Dendritic cell treated with granulocyte-macrophage colony-stimulating factor and Interleukin-4, amounts not matched to agents 40 ng/mL and 50 ng/mL, for 4 days (primary cell): ENCODE data around the gene GSTM5.

ENCODE experiments used
- H3K27ac Mint-ChIP-seq: one replicate; pipeline ENCODE4 v1.8.0; 2022; ENCODE audit warnings: mild to moderate bottlenecking, mixed read lengths
- H3K27me3 Mint-ChIP-seq: one replicate; pipeline ENCODE4 v1.8.0; 2022; ENCODE audit warnings: mild to moderate bottlenecking, mixed read lengths
- H3K36me3 Mint-ChIP-seq: one replicate; pipeline ENCODE4 v1.8.0; 2022; ENCODE audit warnings: low read depth, mixed read lengths
- H3K4me1 Mint-ChIP-seq: one replicate; pipeline ENCODE4 v1.8.0; 2022; ENCODE audit warnings: low read depth, mixed read lengths
- H3K4me3 Mint-ChIP-seq: one replicate; pipeline ENCODE4 v1.8.0; 2022; ENCODE audit warnings: mild to moderate bottlenecking, moderate library complexity, mixed read lengths
- H3K9me3 Mint-ChIP-seq: one replicate; pipeline ENCODE4 v1.8.0; 2022; ENCODE audit warnings: mixed read lengths
- intact Hi-C: fragments of 100-400 bp; cut with micrococcal nuclease; formaldehyde crosslinking; loops from one replicate; pipeline ENCODE4 v1.15.0; 2022

Gene GSTM5

GRCh38 chr1:109712321-109712864, 342 bp downstream of the GSTM5 start:
- H3K27ac Mint-ChIP-seq = no peak overlapping the region
- H3K9me3 Mint-ChIP-seq = peaks cover 25% of the 10 kb centered on the region
- H3K4me1 Mint-ChIP-seq = peaks cover 9% of the 10 kb centered on the region
- peaks cover 6% of the 10 kb centered on the region for H3K36me3 Mint-ChIP-seq
- H3K27me3 Mint-ChIP-seq = peaks cover 13% of the 10 kb centered on the region
- intact Hi-C loops = no loop called here
- H3K4me3 Mint-ChIP-seq = peak overlapping the region; percentile 58

DNA sequence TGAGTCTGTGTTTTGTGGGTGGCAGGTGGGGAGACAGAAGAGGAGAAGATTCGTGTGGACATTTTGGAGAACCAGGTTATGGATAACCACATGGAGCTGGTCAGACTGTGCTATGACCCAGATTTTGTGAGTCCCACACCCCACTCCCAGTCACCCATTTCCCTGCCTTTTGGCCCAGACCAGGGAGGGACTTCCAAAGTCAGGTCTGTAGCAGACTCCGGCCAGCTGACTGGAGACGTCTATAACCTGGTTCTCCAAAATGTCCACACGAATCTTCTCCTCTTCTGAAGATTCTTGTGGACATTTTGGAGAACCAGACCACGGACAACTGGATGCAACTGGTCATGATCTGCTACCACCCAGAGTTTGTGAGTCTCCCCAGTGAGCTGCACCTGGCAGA, 1.6 kb downstream of the GSTM5 start:
- H3K9me3 Mint-ChIP-seq = peaks cover 12% of the 10 kb centered on the region
- H3K27me3 Mint-ChIP-seq = peaks cover 13% of the 10 kb centered on the region
- no peak overlapping the region for H3K4me3 Mint-ChIP-seq
- intact Hi-C loops = no loop called here
- H3K4me1 Mint-ChIP-seq = peaks cover 9% of the 10 kb centered on the region
- H3K27ac Mint-ChIP-seq = no peak overlapping the region
- H3K36me3 Mint-ChIP-seq = no peaks in the 10 kb centered on the region

- H3K4me3 Mint-ChIP-seq = no peak overlapping the region
- intact Hi-C loops = no loop called here
- no peak overlapping the region for H3K27ac Mint-ChIP-seq
- no peaks in the 10 kb centered on the region for H3K36me3 Mint-ChIP-seq
- H3K27me3 Mint-ChIP-seq = peaks cover 13% of the 10 kb centered on the region
- H3K9me3 Mint-ChIP-seq = peaks cover under 1% of the 10 kb centered on the region
- peaks cover 15% of the 10 kb centered on the region for H3K4me1 Mint-ChIP-seq
Observed at GRCh38 chr1:109714661-109715372, 2.8 kb downstream of the GSTM5 start.

GRCh38 chr1:109716121-109716520, 4.1 kb downstream of the GSTM5 start:
- peaks cover 13% of the 10 kb centered on the region for H3K27me3 Mint-ChIP-seq

GRCh38 chr1:109716570-109717090, 4.6 kb downstream of the GSTM5 start:
- peaks cover 21% of the 10 kb centered on the region for H3K4me1 Mint-ChIP-seq
- no peaks in the 10 kb centered on the region for H3K36me3 Mint-ChIP-seq
- intact Hi-C loops = no loop called here
- no peak overlapping the region for H3K4me3 Mint-ChIP-seq
- no peaks in the 10 kb centered on the region for H3K9me3 Mint-ChIP-seq
- peaks cover 12% of the 10 kb centered on the region for H3K27me3 Mint-ChIP-seq
- no peak overlapping the region for H3K27ac Mint-ChIP-seq

More at GRCh38 chr1:109716121-109716520, 4.1 kb downstream of the GSTM5 start:
- H3K4me3 Mint-ChIP-seq = no peak overlapping the region
- H3K9me3 Mint-ChIP-seq = no peaks in the 10 kb centered on the region
- peaks cover 20% of the 10 kb centered on the region for H3K4me1 Mint-ChIP-seq
- no peaks in the 10 kb centered on the region for H3K36me3 Mint-ChIP-seq
- no peak overlapping the region for H3K27ac Mint-ChIP-seq
- intact Hi-C loops = no loop called here

GRCh38 chr1:109717729-109718128, 5.7 kb downstream of the GSTM5 start:
- Mint-ChIP-seq H3K9me3 (no peaks in the 10 kb centered on the region), H3K4me1 (peaks cover 13% of the 10 kb centered on the region), H3K36me3 (no peaks in the 10 kb centered on the region), H3K27me3 (peaks cover 3% of the 10 kb centered on the region), H3K4me3 (no peak overlapping the region), H3K27ac (no peak overlapping the region)
- intact Hi-C loops = no loop called here

- Mint-ChIP-seq H3K27ac (no peak overlapping the region), H3K9me3 (no peaks in the 10 kb centered on the region), H3K4me3 (no peak overlapping the region), H3K27me3 (peaks cover under 1% of the 10 kb centered on the region), H3K4me1 (peaks cover 13% of the 10 kb centered on the region), H3K36me3 (no peaks in the 10 kb centered on the region)
- intact Hi-C loops = no loop called here
Observed at GRCh38 chr1:109718495-109718894, 6.4 kb downstream of the GSTM5 start.

DNA sequence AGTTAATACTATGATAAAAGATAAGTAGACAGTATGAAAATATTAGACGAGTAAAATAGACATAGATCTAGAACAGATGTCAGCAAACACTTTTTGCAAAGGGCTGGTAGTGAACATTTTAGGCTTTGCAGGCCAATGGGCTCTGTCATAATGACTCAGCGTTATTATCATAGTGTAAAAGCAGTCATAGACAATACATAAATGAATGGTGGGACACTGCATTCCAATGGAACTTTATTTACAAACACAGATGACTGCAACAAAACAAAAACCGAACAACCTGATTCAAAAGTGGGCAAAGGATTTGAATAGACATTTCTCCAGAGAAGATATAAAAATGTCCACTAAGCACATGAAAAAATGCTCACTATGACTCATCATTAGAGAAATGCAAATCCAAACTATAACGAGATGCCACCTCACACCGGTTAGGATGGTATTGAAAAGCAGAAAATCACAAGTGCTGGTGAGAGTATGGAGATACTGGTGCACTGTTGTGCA, 7.3 kb downstream of the GSTM5 start:
- Mint-ChIP-seq H3K36me3 (no peaks in the 10 kb centered on the region), H3K27me3 (no peaks in the 10 kb centered on the region), H3K4me3 (no peak overlapping the region), H3K27ac (no peak overlapping the region), H3K4me1 (peaks cover 13% of the 10 kb centered on the region), H3K9me3 (no peaks in the 10 kb centered on the region)
- intact Hi-C loops = no loop called here

- intact Hi-C loops = no loop called here
- Mint-ChIP-seq H3K4me3 (no peak overlapping the region), H3K36me3 (no peaks in the 10 kb centered on the region), H3K27ac (no peak overlapping the region), H3K27me3 (no peaks in the 10 kb centered on the region), H3K4me1 (peaks cover 13% of the 10 kb centered on the region), H3K9me3 (no peaks in the 10 kb centered on the region)
Observed at GRCh38 chr1:109721042-109721441, 9.0 kb downstream of the GSTM5 start.

GRCh38 chr1:109721971-109722370, 9.9 kb downstream of the GSTM5 start:
- no peaks in the 10 kb centered on the region for H3K36me3 Mint-ChIP-seq
- H3K27ac Mint-ChIP-seq = no peak overlapping the region
- H3K9me3 Mint-ChIP-seq = no peaks in the 10 kb centered on the region
- intact Hi-C loops = no loop called here
- no peak overlapping the region for H3K4me3 Mint-ChIP-seq
- peaks cover under 1% of the 10 kb centered on the region for H3K27me3 Mint-ChIP-seq
- peaks cover 13% of the 10 kb centered on the region for H3K4me1 Mint-ChIP-seq

DNA sequence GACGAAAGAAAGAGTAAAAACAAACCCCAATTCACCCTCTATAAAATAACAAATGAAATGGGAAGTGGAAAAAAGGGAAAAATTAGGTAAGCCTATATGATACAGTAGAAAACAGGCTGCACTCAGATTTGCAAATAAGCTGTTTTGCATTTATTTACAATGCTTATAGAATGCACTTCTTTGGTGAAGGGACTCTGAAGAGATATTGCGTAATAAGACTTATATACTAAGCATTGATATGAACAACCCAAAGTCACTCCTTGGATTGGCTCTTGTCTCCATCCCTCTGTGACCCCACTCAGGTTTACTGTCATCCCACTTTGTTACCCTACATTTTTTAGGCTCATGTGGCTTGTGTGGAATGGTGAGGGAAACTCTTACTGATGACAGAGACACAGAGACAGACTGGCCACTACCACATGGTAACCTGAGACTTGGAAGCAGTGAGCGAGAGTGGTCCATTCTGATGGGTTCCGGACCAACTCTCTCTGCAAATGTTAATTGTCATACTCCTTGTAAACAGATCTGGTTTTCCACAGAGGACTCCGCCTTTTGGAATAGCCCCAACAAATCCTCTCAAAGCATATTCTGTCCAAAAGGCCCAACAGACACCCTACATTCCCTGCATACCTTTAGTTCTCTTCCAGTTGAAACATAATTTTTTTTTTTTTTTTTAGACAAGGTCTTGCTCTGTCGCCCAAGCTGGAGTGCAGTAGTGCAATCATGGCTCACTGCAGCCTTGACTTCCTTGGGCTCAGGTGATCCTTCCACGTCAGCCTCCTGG, 11.0 kb downstream of the GSTM5 start:
- peaks cover 4% of the 10 kb centered on the region for H3K27me3 Mint-ChIP-seq
- H3K9me3 Mint-ChIP-seq = no peaks in the 10 kb centered on the region
- H3K4me3 Mint-ChIP-seq = no peak overlapping the region
- peaks cover 13% of the 10 kb centered on the region for H3K4me1 Mint-ChIP-seq
- H3K27ac Mint-ChIP-seq = no peak overlapping the region
- no peaks in the 10 kb centered on the region for H3K36me3 Mint-ChIP-seq
- intact Hi-C loops = no loop called here

DNA sequence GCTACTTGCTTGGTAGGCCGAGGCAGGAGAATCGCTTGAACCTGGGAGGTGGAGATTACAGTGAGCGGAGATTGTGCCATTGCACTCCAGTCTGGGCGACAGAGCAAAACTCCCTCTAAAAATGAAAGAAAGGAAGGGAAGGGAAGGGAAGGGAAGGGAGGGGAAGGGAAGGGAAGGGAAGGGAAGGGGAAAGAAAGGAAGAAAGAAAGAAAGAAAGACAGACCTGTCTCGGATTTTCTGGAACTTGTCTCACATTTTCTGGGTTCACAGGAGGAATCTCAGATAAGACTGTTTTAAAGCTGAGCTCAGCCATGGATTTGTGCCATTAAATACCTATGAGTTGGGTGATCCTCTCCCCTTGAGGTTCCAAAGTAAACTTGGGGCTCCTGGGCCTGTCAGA, 12.9 kb downstream of the GSTM5 start:
- Mint-ChIP-seq H3K9me3 (no peaks in the 10 kb centered on the region), H3K36me3 (no peaks in the 10 kb centered on the region), H3K4me1 (peaks cover 6% of the 10 kb centered on the region), H3K27ac (no peak overlapping the region), H3K27me3 (peaks cover 6% of the 10 kb centered on the region), H3K4me3 (no peak overlapping the region)
- intact Hi-C loops = no loop called here

DNA sequence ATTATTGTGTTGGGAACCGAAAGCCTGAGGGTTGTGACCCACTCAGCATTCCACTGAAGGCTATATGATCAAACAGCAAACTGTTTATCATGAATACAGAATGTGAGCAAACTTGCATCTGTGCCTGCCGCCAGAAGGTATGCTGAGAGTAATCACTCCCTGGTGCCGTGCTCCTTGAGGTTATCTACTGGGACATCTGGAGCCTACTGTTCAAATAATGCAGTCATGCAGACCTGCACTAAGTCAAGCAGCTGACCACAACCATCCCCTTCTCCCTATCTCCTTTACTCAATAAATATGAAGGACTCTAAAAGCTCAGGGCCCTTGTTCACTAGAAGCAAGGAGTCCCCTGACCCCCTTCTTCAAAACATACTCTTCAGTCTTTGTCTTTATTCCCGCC, 13.5 kb downstream of the GSTM5 start:
- no peak overlapping the region for H3K4me3 Mint-ChIP-seq
- no peaks in the 10 kb centered on the region for H3K36me3 Mint-ChIP-seq
- intact Hi-C loops = no loop called here
- H3K9me3 Mint-ChIP-seq = no peaks in the 10 kb centered on the region
- H3K4me1 Mint-ChIP-seq = peaks cover 6% of the 10 kb centered on the region
- H3K27ac Mint-ChIP-seq = no peak overlapping the region
- H3K27me3 Mint-ChIP-seq = peaks cover 6% of the 10 kb centered on the region

DNA sequence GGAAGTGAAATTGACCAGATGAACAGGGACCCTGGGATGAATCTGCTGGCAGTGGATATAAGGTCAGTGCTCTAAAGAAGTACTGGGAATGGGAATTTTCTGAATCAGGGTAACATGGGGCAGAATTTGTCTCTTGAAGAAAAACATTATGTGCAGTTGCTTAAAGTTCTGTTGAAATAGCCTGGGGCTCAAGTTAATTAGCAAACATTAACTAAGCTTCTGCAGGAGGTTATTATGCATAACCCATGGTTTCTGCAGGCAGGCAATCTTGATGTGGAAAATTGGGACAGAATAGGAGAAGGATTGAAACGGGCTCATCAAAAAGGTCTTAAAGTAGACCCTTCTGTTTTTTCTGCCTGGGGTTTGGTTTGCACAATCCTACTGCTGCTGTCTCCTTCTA, 14.0 kb downstream of the GSTM5 start:
- Mint-ChIP-seq H3K4me1 (peaks cover 3% of the 10 kb centered on the region), H3K4me3 (no peak overlapping the region), H3K36me3 (no peaks in the 10 kb centered on the region), H3K27me3 (peaks cover 6% of the 10 kb centered on the region), H3K9me3 (no peaks in the 10 kb centered on the region), H3K27ac (no peak overlapping the region)
- intact Hi-C loops = no loop called here
